HepG2 (cell line): ENCODE data around the gene CCL5. TPM values are rescaled to one million over a fixed set of nuclear protein-coding genes. Genes with fewer than 3 reads are reported as not detected.
A peak's percentile ranks its signal among the peaks of the same experiment; 100 is the strongest.

Experiments used
- ATAC-seq: fragments of 200-7000 bp; cut with Tn5 transposase; 3 replicates; pipeline ENCODE4 v1.9.1; 2020; ENCODE audit warnings: mild to moderate bottlenecking, moderate library complexity
- BruUV-seq: library from RNA; stranded (reverse); fragments of 400-500 nt; replicated peaks from 2 replicates; lab custom pipeline; 2021; lab: Mats Ljungman, UMichigan
- CTCF ChIA-PET: fragments of 300-600 bp; formaldehyde crosslinking; extraction: SDS; loops from one replicate; lab custom pipeline; 2021; ENCODE audit warnings: low total read pairs, inconsistent platforms, low intra/inter-chr PET ratio; lab: Yijun Ruan, JAX
- POLR2A ChIA-PET: fragments of 350-600 bp; sonication (Branson Sonifier 250); formaldehyde crosslinking; loops from one replicate; lab custom pipeline; 2020; ENCODE audit warnings: antibody characterized with exemption, inconsistent platforms; lab: Yijun Ruan, JAX
- DNase-seq: peaks from one replicate; pipeline ENCODE4 v3.0.0-alpha.2; 2015; ENCODE audit warnings: low spot score
- FAIRE-seq: peaks from 3 replicates; lab custom pipeline; 2011; peaks lifted over from hg19 to GRCh38; lab: Jason Lieb, UNC
- H2AFZ ChIP-seq: one replicate; pipeline ENCODE4 v1.6.1; 2011; ENCODE audit warnings: low read length, inconsistent platforms
- H3K27ac ChIP-seq: fragments of 300-600 bp; 3 replicates; pipeline ENCODE4 v1.8.0; 2011; ENCODE audit warnings: mixed run types, mild to moderate bottlenecking, mixed read lengths, low read length, inconsistent platforms; ENCODE audit not compliant: insufficient read depth; ENCODE audit errors: extremely low read length
- H3K27me3 ChIP-seq, 2 experiments: fragments of 200-600 bp in 1 of 2; 2 replicates in 1 of 2; 3 replicates in 1 of 2; pipeline versions ENCODE4 v1.6.0 to v1.8.0; 2011; ENCODE audit warnings: low read length in 2 of 2, mild to moderate bottlenecking in 2 of 2, moderate library complexity in 2 of 2, inconsistent platforms in 1 of 2; ENCODE audit not compliant: insufficient read depth in 2 of 2, control insufficient read depth in 1 of 2
- H3K36me3 ChIP-seq, 2 experiments: fragments of 200-600 bp in 1 of 2; replicated peaks in 1 of 2; 2 replicates in 1 of 2; 3 replicates in 1 of 2; pipeline versions ENCODE4 v1.5.1 to v1.8.0; 2011; ENCODE audit warnings: low read length in 2 of 2, inconsistent platforms in 1 of 2; ENCODE audit not compliant: insufficient read depth in 2 of 2, control insufficient read depth in 1 of 2
- H3K4me1 ChIP-seq: 2 replicates; pipeline ENCODE4 v1.5.1; 2012; ENCODE audit warnings: low read length, inconsistent platforms; ENCODE audit not compliant: insufficient read depth
- H3K4me2 ChIP-seq: 2 replicates; pipeline ENCODE4 v1.6.0; 2011; ENCODE audit warnings: low read depth, low read length, inconsistent platforms
- H3K4me3 ChIP-seq, 3 experiments: fragments of 200-600 bp in 1 of 3; sonication (generic), shearing (Covaris generic) in 1 of 3; replicated peaks in 1 of 3; 2 replicates each; pipeline ENCODE4 v1.5.1; 2011 to 2016; ENCODE audit warnings: low read length in 3 of 3, inconsistent platforms in 2 of 3, low read depth in 2 of 3, mild to moderate bottlenecking in 2 of 3, control low read depth in 1 of 3, mixed read lengths in 1 of 3; ENCODE audit not compliant: insufficient read depth in 1 of 3
- H3K79me2 ChIP-seq: one replicate; pipeline ENCODE4 v1.6.1; 2011; ENCODE audit warnings: low read length, inconsistent platforms; ENCODE audit not compliant: insufficient read depth
- H3K9ac ChIP-seq: 2 replicates; pipeline ENCODE4 v1.6.0; 2011; ENCODE audit warnings: mild to moderate bottlenecking, low read depth, low read length, inconsistent platforms; ENCODE audit not compliant: insufficient read depth
- H3K9me3 ChIP-seq: 2 replicates; pipeline ENCODE4 v1.5.1; 2012; ENCODE audit warnings: mild to moderate bottlenecking, low read length
- H4K20me1 ChIP-seq: 2 replicates; pipeline ENCODE4 v1.6.0; 2011; ENCODE audit warnings: inconsistent platforms, mild to moderate bottlenecking, low read length, moderate library complexity; ENCODE audit not compliant: insufficient read depth
- FUBP1 ChIP-seq: sonication (generic); formaldehyde crosslinking; IDR thresholded peaks from 2 replicates; pipeline ENCODE4 v1.5.1; 2020; ENCODE audit warnings: missing genetic modification reagents, mild to moderate bottlenecking, borderline replicate concordance
- GABPB1 ChIP-seq: IDR thresholded peaks from 2 replicates; pipeline ENCODE4 v1.6.1; 2016; ENCODE audit warnings: mild to moderate bottlenecking, missing genetic modification reagents, moderate library complexity, missing compliant biosample characterization
- KAT8 ChIP-seq: IDR thresholded peaks from 2 replicates; pipeline ENCODE4 v1.6.1; 2016; ENCODE audit warnings: missing genetic modification reagents, missing compliant biosample characterization
- PAX8 ChIP-seq: sonication (generic); formaldehyde crosslinking; IDR thresholded peaks from 2 replicates; pipeline ENCODE4 v1.8.0; 2022; ENCODE audit warnings: mild to moderate bottlenecking, missing genetic modification reagents, borderline replicate concordance
- ZBTB3 ChIP-seq: sonication (generic); formaldehyde crosslinking; IDR thresholded peaks from 2 replicates; pipeline ENCODE4 v1.4.0; 2020; ENCODE audit warnings: low read depth, mild to moderate bottlenecking, moderate library complexity, missing genetic modification reagents, borderline replicate concordance
- ZNF513 ChIP-seq: sonication (generic); formaldehyde crosslinking; conservative IDR thresholded peaks from 2 replicates; pipeline ENCODE4 v1.5.0; 2020; ENCODE audit warnings: missing genetic modification reagents
- ZNF629 ChIP-seq: sonication (generic); formaldehyde crosslinking; conservative IDR thresholded peaks from 2 replicates; pipeline ENCODE4 v1.5.0; 2020; ENCODE audit warnings: missing genetic modification reagents
- WGBS: methylation state at CpG from one replicate; pipeline ENCODE4 v1.1.6; 2017; ENCODE audit warnings: low lambda C conversion rate; 5-methylcytosine and 5-hydroxymethylcytosine counted together
- in situ Hi-C: cut with HindIII; loops from 2 replicates; pipeline ENCODE4 v1.10.0; 2017; ENCODE audit warnings: low pct_unique_long_range_greater_than_20kb; ENCODE audit not compliant: extremely low pct_ligation_motif_present
- intact Hi-C: fragments of 100-400 bp; cut with micrococcal nuclease; formaldehyde crosslinking; loops from one replicate; pipeline ENCODE4 v1.10.0; 2022; ENCODE audit not compliant: unreplicated experiment
- polyA plus RNA-seq, 8 experiments: library from polyadenylated mRNA; depleted of rRNA in 3 of 8; stranded (reverse) in 7 of 8; unstranded in 1 of 8; fragments of >200 nt; fragmentation: Illumina TruSeq in 4 of 8; extraction: Trizol in 4 of 8; gene quantifications; 2 replicates each; pipeline versions ENCODE4 v1.2.1 to v1.2.3, GENCODE V29; 2011 to 2016; ENCODE audit warnings: low read depth in 4 of 8, missing spikeins in 1 of 8, mixed read lengths in 1 of 8; ENCODE audit not compliant: insufficient read depth in 1 of 8
- total RNA-seq, 5 experiments: library from RNA; depleted of rRNA; stranded (reverse); fragments of >200 nt; fragmentation: Illumina TruSeq; extraction: Trizol; gene quantifications; 2 replicates each; pipeline ENCODE4 v1.2.3, GENCODE V29; 2016; ENCODE audit warnings: low read depth in 1 of 5

CCL5 gene
- total and polyA plus RNA-seq, 2 of the 13 experiments (the other 11 are each of a cell fraction or from before 2014, with no cell fraction given): 0.13 to 0.29 TPM

- POLR2A ChIA-PET: no interaction called here
- no peak for ATAC-seq
These were observed 33.9 kb downstream of the CCL5 start for GRCh38 chr17:35846055-35846809.

More at GRCh38 chr17:35846055-35846809, 33.9 kb downstream of the CCL5 start:
- DNase-seq (no peak), FAIRE-seq (no peak)
- H3K27me3 ChIP-seq: no peaks in the 10 kb centered on the region
- intact Hi-C loops (no loop called here), in situ Hi-C loops (no loop called here)
- H3K79me2 ChIP-seq: no peaks in the 10 kb centered on the region
- BruUV-seq: no TSS peak
- no peaks in the 10 kb centered on the region for H3K9me3 ChIP-seq
- 99% methylated on average over 3 of the region's 3 CpGs for WGBS
- H4K20me1 ChIP-seq: 0 out of 2 replicates have a peak, but pooled peaks cover 3% of the 10 kb centered on the region
- no peak overlapping the region for H3K4me2 ChIP-seq
- TF ChIP-seq FUBP1 (CRISPR knock-in tag) (no peak), KAT8 (CRISPR knock-in tag) (no peak), GABPB1 (no peak), ZNF513 (CRISPR knock-in tag) (no peak), PAX8 (CRISPR knock-in tag) (no peak), ZNF629 (CRISPR knock-in tag) (0 out of 2 replicates have a peak, but pooled peaks have one; percentile 59), ZBTB3 (CRISPR knock-in tag) (no peak)
- H3K4me1 ChIP-seq: peaks cover 34% of the 10 kb centered on the region
- H2AFZ ChIP-seq: no peak overlapping the region
- H3K36me3 ChIP-seq: peaks cover 14 to 51% of the 10 kb centered on the region in 2 experiments
- H3K27ac ChIP-seq: no peak overlapping the region
- no peak overlapping the region for H3K4me3 ChIP-seq
- CTCF ChIA-PET: no interaction called here
- H3K9ac ChIP-seq: no peak overlapping the region
